ENCODE data around the gene DNAJB14. TPM values are rescaled to one million over a fixed set of nuclear protein-coding genes. Genes with fewer than 3 reads are reported as not detected.

DNAJB14 gene
- total RNA-seq, 1 donor from 2014 or later = 35.9 TPM

DNA sequence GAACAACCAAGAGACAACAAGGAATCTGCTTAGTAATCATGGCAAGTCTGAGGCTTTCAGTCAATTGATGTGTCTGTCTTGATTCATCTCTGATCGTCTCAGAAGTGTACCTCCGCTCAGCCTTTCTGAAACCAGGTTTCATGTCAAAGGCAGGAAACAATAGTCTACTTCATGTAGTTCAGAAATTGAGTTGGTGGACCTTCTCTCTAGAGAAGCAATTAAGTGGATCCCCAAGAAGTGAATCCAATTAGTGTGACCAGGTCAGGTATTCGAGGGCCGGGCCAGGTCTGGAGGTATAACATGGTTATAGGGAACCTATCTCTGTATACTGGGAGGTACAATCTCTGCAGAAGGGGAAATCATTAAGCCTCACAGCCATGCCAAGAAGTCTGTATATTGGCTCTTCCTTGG, 97.8 kb downstream of the DNAJB14 start:
- TF ChIP-seq, protein P1, sequence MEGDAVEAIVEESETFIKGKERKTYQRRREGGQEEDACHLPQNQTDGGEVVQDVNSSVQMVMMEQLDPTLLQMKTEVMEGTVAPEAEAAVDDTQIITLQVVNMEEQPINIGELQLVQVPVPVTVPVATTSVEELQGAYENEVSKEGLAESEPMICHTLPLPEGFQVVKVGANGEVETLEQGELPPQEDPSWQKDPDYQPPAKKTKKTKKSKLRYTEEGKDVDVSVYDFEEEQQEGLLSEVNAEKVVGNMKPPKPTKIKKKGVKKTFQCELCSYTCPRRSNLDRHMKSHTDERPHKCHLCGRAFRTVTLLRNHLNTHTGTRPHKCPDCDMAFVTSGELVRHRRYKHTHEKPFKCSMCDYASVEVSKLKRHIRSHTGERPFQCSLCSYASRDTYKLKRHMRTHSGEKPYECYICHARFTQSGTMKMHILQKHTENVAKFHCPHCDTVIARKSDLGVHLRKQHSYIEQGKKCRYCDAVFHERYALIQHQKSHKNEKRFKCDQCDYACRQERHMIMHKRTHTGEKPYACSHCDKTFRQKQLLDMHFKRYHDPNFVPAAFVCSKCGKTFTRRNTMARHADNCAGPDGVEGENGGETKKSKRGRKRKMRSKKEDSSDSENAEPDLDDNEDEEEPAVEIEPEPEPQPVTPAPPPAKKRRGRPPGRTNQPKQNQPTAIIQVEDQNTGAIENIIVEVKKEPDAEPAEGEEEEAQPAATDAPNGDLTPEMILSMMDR (IDR thresholded peaks at IDR 0.05; ENCODE audit: partially characterized antibody, unreplicated experiment) = no peak
- Mint-ChIP-seq H3K27me3 (ENCODE audit: unreplicated experiment) (no peaks in the 10 kb centered on the region), H3K36me3 (ENCODE audit: unreplicated experiment) (no peaks in the 10 kb centered on the region)

DNA sequence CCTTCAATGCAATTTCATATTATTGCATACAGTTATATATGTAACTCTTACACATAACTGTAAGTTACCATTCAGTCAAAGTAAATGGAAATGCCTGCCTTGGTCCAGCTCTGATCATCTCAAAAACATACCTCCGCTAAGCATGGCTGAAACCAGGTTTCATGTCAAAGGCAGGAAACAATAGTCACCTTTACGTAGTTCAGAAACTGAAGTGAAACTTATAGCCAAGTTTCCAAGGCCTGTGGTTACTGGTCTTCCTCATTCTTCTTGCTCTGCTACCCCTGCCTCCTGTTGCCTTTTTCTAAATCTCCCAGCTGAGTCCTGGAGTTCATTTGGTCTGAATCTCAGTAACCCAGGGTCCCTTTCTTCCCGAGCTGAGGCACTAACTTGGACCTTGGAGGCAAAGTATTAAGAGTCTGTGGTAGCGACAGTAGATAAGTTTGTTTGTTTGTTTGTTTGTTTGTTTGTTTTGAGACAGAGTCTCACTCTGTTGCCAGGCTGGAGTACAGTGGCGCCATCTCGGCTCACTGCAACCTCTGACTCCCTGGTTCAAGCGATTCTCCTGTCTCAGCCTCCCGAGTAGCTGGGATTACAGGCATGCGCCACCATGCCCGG, 98.9 kb downstream of the DNAJB14 start:
- H3K9me3 Mint-ChIP-seq (ENCODE audit: unreplicated experiment) = no peaks in the 10 kb centered on the region
- no peak overlapping the region for H3K27ac Mint-ChIP-seq (ENCODE audit: unreplicated experiment)
- H3K4me1 Mint-ChIP-seq (ENCODE audit: low read depth, unreplicated experiment) = no peaks in the 10 kb centered on the region
- H3K27me3 Mint-ChIP-seq (ENCODE audit: unreplicated experiment) = no peaks in the 10 kb centered on the region
- H3K4me3 Mint-ChIP-seq (ENCODE audit: unreplicated experiment) = no peak overlapping the region
- TF ChIP-seq, protein P1 (IDR thresholded peaks at IDR 0.05; ENCODE audit: partially characterized antibody, unreplicated experiment) = no peak
- no peaks in the 10 kb centered on the region for H3K36me3 Mint-ChIP-seq (ENCODE audit: unreplicated experiment)
- no peak for DNase-seq

More for the DNA sequence above, 97.8 kb downstream of the DNAJB14 start:
- H3K9me3 Mint-ChIP-seq (ENCODE audit: unreplicated experiment) = no peaks in the 10 kb centered on the region
- no peak overlapping the region for H3K27ac Mint-ChIP-seq (ENCODE audit: unreplicated experiment)
- H3K4me1 Mint-ChIP-seq (ENCODE audit: low read depth, unreplicated experiment) = no peaks in the 10 kb centered on the region
- H3K4me3 Mint-ChIP-seq (ENCODE audit: unreplicated experiment) = no peak overlapping the region
- DNase-seq = no peak

DNA sequence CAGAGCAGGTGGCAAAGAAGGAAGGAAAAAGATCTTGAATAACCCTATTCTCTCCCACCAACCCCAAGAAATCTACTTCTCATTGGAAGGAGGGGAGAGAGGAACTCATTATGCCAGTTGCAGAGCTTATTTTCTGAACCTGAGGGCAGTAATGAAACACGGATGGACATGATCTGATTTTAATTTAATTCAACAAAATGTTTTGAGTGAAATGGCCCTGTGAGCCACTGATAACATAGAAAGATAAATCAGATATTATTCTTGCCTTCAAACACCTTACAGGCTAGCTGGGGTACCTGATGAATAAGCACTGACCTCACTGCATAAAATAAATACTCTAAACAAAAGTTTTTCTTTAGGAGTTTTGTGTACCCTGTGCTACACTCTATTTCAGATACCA, 99.5 kb downstream of the DNAJB14 start:
- DNase-seq = no peak
- Mint-ChIP-seq H3K4me3 (ENCODE audit: unreplicated experiment) (no peak overlapping the region), H3K9me3 (ENCODE audit: unreplicated experiment) (no peaks in the 10 kb centered on the region), H3K27ac (ENCODE audit: unreplicated experiment) (no peak overlapping the region), H3K36me3 (ENCODE audit: unreplicated experiment) (no peaks in the 10 kb centered on the region), H3K27me3 (ENCODE audit: unreplicated experiment) (no peaks in the 10 kb centered on the region), H3K4me1 (ENCODE audit: low read depth, unreplicated experiment) (no peaks in the 10 kb centered on the region)
- TF ChIP-seq, protein P1 (IDR thresholded peaks at IDR 0.05; ENCODE audit: partially characterized antibody, unreplicated experiment) = no peak

Other genes with a start within 250 kb of the DNAJB14 start
- gene DAPP1, start 129.8 kb downstream of the DNAJB14 start, total RNA-seq (ENCODE audit: unreplicated experiment) = not detected
- 39.1 TPM for gene LAMTOR3, start 52.2 kb downstream of the DNAJB14 start, total RNA-seq (ENCODE audit: unreplicated experiment)
- gene H2AZ1, start 3.7 kb upstream of the DNAJB14 start, total RNA-seq (ENCODE audit: unreplicated experiment) = 246 TPM
- gene DDIT4L, start 243.8 kb upstream of the DNAJB14 start, total RNA-seq (ENCODE audit: unreplicated experiment) = not detected